Left ventricle myocardium superior (tissue), 1 donor: ENCODE data around the gene CTSL. TPM values are rescaled to one million over a fixed set of nuclear protein-coding genes. Genes with fewer than 3 reads are reported as not detected.

Source experiments
- ATAC-seq: fragments of 200-7000 bp; cut with Tn5 transposase; one replicate; pipeline ENCODE4 v1.9.1; 2020; ENCODE audit warnings: mild to moderate bottlenecking, moderate library complexity
- DNase-seq: peaks from one replicate; pipeline ENCODE4 v3.0.0-alpha.2; 2020
- intact Hi-C: fragments of 100-400 bp; cut with micrococcal nuclease; formaldehyde crosslinking; loops from one replicate; pipeline ENCODE4 v1.11.0; 2022
- long read RNA-seq: library from polyadenylated mRNA; unstranded; transcript quantifications from one replicate; pipeline ENCODE4 v2.0.0, GENCODE V29; 2021
- total RNA-seq: library from RNA; stranded (reverse); fragmentation: NEBNext Ultra II Directional; extraction: Animal tissue kit (Norgen Biotek cat#: 25700); gene quantifications from one replicate; pipeline ENCODE4 v1.2.1, GENCODE V29; 2021
- donor health status: DM: no; HTN: yes; CAD: no; lungs with severe emphysema.

Gene CTSL
- 135 TPM for total RNA-seq
- long read RNA-seq, transcript CTSL-203 (8 exons, 2,177 nt): major isoform, 109 of 199 reads
- long read RNA-seq, transcript CTSL-201 (8 exons, 1,436 nt): minor isoform, 46 of 199 reads
- long read RNA-seq, partial matches to known transcripts: 16 of 199 reads
- long read RNA-seq, other reads (novel, unspliced or antisense): 28 of 199 reads

GRCh38 chr9:87725900-87726709 is at the start of gene CTSL:
Gene CTSL (plus strand): TSS chr9:87726119. CDS start chr9:87727604, 1,485 bp downstream.
- peak; percentile 98 for ATAC-seq

DNA sequence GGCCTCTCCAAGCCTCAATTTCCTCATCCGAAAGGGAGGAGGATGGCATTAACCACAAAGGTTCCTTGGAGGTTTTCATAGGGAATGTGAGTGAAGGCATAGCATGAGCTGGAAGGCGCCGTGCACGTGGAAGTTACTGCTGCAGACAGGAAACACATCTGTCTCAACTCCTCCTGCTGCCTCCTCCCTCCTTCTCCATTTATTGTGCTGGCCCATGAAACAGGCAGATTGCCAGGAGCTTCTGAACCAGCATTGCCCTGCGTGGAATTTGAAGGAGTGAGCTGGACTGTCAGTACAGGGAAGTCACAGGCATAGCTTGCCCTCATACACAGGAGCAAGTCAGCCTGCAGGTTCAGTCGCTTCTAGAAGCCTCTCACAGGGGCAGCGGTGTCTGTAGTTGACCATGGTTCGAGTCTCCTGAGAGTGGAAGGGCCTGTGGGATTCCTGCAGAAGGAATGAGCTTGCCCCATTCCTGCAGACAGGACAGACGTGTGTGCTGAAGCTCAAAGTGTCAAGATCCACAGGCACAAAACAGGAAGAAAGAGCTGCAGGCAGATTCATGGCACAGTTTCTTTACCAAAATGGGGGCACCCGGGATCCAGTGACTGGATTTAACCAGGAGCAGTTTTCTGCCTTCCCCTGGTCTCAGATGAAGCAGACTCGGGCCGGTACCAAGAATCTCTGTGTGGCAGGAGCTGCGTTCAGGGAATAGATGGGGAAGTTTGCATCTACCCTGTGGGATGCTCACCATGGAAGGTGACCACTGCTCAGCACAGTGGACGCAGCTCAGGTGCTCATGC is 48.7 kb upstream of the CTSL start:
- ATAC-seq (peak; percentile 81), DNase-seq (peak; percentile 46)
- intact Hi-C loops: no loop called here

More at GRCh38 chr9:87725900-87726709, at the start of gene CTSL:
- peak; percentile 98 for DNase-seq
- intact Hi-C loops: no loop called here

GRCh38 chr9:87677776-87678587 is 47.9 kb upstream of the CTSL start:
- DNase-seq (no peak), ATAC-seq (no peak)
- intact Hi-C loops: no loop called here

GRCh38 chr9:87678650-87679355 is 47.1 kb upstream of the CTSL start:
- ATAC-seq: peak; percentile 59
- intact Hi-C loops: no loop called here
- no peak for DNase-seq

- intact Hi-C loops: loop anchor here (5.0 kb wide), 1 partner anchor 131 kb away; no protein-coding TSS in a partner anchor
- no peak for ATAC-seq
- DNase-seq: no peak
Measured at GRCh38 chr9:87681271-87682061, 44.5 kb upstream of the CTSL start.

GRCh38 chr9:87682085-87682484 is 43.8 kb upstream of the CTSL start:
- no peak for DNase-seq
- intact Hi-C loops: loop anchor here (5.0 kb wide), 1 partner anchor 130 kb away; no protein-coding TSS in a partner anchor

GRCh38 chr9:87682618-87683017 is 43.3 kb upstream of the CTSL start:
- intact Hi-C loops: loop anchor here (5.0 kb wide), 1 partner anchor 130 kb away; no protein-coding TSS in a partner anchor
- no peak for ATAC-seq
- DNase-seq: no peak

More at GRCh38 chr9:87682085-87682484, 43.8 kb upstream of the CTSL start:
- ATAC-seq: no peak

GRCh38 chr9:87683751-87684626 is 41.9 kb upstream of the CTSL start:
- DNase-seq (no peak), ATAC-seq (no peak)
- intact Hi-C loops: loop anchor here (5.0 kb wide), 1 partner anchor 128 kb away; no protein-coding TSS in a partner anchor

- intact Hi-C loops: loop anchor here (5.0 kb wide), 1 partner anchor 128 kb away; no protein-coding TSS in a partner anchor
- ATAC-seq: peak; percentile 49
- DNase-seq: peak; percentile 59
Measured at GRCh38 chr9:87684627-87685219, 41.2 kb upstream of the CTSL start.

GRCh38 chr9:87685441-87685840 is 40.5 kb upstream of the CTSL start:
- ATAC-seq (no peak), DNase-seq (no peak)
- intact Hi-C loops: no loop called here

GRCh38 chr9:87685871-87686519 is 39.9 kb upstream of the CTSL start:
- intact Hi-C loops: no loop called here
- no peak for DNase-seq
- ATAC-seq: peak; percentile 83

- intact Hi-C loops: no loop called here
- DNase-seq (no peak), ATAC-seq (no peak)
Measured at GRCh38 chr9:87686520-87687090, 39.3 kb upstream of the CTSL start.

DNA sequence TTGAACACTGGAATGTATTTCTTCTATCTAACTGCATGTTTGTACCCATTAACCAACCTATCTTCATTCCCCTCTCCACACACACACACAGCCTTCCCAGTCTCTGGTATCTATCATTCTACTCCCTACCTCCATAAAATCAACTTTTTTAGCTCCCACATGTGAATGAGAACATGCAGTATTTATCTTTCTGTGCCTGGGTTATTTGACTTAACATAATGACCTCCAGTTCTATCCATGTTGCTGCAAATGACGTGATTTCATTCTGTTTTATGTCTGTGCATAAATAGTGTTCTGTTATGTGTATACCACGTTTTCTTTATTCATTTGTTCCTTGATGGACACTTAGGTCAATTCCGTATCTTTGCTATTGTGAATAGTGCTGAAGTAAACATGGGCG is 38.7 kb upstream of the CTSL start:
- ATAC-seq: no peak
- intact Hi-C loops: no loop called here
- DNase-seq: no peak

DNA sequence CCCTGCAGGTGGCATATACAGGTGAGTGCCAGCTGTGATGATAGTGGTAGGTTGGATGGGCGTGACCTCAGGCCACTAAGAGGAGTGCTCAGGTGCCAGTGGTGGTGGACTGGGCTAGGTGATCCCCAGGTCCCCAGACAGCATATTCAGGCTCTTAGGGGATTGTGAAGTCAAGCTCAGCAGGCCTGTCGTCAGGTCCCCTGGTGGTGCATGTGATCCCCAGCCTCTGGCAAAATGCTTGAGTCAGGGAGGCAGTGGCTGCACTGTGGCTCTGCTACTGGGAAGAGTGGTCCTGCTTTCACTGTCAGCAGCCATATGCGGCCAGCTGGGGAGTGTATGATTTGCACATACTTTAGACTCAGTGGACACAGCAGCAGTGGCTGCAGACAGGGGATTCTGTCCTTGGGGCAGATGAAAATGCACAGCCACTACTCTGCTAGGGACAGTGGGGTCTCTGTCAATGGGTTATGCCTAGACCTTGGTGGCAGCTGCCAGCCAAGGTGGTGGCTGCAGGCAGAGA is 31.6 kb upstream of the CTSL start:
- ATAC-seq (no peak), DNase-seq (no peak)
- intact Hi-C loops: no loop called here

DNA sequence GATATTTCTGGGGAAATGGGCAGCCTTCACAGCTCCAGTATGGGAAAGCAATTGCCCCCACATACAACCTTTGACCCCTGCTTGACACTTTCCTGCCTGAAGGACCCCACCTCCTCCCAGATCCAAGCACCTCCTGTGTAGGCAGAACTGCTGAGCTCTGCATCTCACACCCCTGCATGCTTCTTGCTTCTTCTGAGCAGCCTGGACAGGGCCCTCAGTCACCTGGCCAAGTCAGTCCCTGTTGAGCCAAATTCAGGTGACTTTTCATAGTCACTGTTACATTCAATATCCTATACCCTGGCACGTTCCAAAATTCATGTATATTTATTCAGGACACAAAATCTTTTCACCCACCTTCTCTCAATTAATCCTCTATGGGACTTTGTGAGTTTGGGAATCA is 30.4 kb upstream of the CTSL start:
- ATAC-seq (no peak), DNase-seq (no peak)
- intact Hi-C loops: no loop called here
